Skin of body (tissue), 2 donors: ENCODE measurements around the gene GALNT5. TPM values are rescaled to one million over a fixed set of nuclear protein-coding genes. Genes with fewer than 3 reads are reported as not detected.
A peak's percentile ranks its signal among the peaks of the same experiment; 100 is the strongest.
"Not testable (repeated sequence)": the region's sequence is repeated elsewhere in the genome, so short reads cannot be mapped to it uniquely, and the experiment has no call there.

Experiments used
- DNase-seq: peaks from one replicate; lab custom pipeline; 2025; lab: John Stamatoyannopoulos, UW
- total RNA-seq: library from RNA; depleted of rRNA; stranded (reverse); fragments of >200 nt; gene quantifications from one replicate; pipeline ENCODE4 v1.2.3, GENCODE V29; 2014

Gene GALNT5
- total RNA-seq, 1 donor from 2014 or later: 8.3 TPM

DNA sequence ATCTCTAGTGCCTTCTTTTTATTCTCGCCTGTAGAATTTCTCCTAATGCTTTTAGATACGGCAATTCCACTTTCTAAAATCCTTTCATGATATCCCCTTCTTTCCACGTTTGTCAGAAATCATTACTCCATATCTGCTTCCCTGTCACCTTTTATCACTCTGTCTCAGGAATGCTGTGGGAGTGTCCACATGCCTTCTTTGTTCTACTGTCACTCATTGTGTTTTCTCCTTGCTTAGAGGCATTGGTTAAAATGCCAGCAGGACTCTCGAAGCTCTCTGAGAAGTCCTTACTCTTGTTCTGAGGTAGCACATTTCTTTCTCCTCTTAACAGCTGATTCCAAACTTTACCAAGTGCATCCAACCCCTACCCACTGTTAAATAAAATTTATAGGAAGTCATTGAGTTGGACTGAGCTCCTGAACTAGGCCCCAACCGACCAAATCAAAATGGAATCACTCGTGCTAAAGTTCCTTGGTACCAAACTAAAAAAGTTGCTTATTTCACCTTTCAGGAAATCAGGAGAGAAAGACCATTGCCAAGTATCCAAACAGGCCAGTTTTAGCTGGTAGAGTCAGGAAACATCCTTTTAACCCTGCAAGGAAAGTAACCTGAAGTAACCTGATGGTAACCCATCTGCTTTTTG is 10.6 kb upstream of the GALNT5 start:
- DNase-seq: no peak

DNA sequence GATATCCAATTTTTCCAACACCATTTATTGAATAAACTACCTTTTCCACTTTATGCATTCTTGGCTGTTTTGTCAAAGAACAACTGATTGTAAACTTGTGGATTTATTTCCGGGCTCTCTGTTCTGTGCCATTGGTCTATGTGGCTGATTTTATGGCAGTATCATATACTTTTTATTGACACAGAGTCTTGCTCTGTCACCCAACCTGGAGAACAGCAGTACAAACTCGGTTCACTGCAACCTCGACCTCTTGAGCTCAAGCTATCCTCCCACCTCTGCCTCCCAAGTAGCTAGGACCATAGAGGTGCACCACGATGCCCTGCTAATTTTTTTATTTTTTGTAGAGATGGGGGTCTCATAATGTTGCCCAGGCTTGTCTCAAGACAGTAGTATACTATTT is 6.7 kb upstream of the GALNT5 start:
- no peak for DNase-seq

DNA sequence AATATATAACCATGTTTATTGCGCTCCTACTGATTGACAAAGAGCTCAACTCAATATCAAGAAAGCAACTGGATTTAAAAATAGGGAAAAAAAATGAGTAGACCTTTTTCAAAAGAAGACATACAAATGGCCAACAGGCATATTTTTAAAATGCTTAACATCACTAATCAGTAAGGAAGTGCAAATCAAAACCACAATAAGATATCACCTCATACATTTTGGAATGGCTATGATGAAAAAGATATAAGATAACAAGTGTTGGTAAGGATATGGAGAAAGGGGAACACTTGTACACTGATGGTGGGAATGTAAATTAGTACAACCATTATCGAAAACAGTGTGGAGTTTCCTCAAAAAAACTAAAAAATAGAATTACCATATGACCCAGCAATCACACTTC is 5.6 kb upstream of the GALNT5 start:
- DNase-seq: no peak

DNA sequence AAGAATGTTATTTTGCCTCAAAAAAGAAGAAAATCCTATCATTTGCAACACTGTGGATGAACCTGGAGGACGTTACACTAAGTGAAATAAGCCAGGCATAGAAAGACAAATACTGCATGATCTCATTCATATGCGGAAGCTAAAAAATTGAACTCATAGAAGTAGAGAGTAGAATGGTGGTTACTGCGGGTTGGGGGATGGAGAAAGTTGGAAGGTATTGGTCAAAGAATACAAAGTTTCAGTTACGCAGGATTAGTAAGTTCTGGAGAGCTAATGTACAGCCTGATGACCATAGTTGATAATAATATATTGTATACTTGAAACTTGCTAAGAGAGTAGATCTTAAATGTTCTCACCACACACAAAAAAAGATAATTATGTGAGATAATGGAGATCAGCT is 5.0 kb upstream of the GALNT5 start:
- no peak for DNase-seq

DNA sequence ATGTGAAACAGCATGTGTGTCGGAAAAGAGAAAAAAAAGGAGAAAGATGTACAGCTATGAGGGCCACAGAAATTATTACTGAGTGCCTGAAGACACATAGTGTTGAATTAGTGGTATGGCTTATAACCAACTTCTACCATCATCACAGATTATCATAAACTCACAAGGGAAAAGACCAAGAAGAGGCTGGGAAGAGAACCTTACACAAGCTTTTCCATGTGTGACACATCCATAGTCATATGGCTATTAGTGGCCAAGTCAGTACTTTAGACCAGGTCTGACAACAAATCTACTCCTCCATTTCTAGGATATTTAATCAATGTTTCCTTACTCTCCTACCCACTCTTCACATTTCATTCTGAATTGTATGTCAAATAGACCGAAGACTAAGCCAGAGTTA is 3.5 kb upstream of the GALNT5 start:
- DNase-seq: no peak

DNA sequence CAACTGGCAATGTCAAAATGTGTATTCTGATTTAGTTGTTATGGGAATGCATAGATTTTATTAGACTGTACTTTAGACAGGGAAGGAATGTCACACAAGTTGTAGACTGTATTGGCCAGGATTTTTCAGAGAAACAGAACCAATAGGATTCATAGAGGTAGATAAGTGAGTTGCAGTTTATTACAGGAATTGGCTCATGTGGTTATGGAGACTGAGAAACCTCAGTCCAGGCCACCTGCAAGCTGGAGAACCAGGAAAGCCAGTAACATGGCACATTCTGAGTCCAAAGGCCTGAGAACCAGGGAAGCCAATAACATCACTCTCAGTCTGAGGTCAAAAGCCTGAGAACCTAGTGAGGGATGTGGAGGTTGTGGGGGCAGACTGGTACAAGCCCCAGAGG is 1.8 kb upstream of the GALNT5 start:
- DNase-seq: no peak

DNA sequence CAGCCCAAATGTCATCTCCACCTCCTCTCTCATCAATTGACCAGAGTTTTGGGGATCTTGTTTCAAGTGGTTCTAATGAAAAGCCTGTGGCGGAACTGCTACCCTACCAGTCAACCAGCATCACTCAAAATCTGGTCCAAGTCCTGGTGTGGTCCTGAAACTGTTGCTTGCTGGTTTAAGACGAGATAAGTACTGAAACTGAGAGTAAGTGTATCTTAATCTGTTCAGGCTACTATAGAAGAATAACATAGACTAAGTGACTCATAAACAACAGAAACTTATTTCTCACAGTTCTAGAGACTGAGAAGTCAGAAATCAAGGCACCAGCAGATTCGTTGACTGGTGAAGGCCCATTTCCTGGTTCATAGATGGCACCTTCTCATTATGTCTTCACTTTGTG is 879 bp upstream of the GALNT5 start:
- no peak for DNase-seq

DNA sequence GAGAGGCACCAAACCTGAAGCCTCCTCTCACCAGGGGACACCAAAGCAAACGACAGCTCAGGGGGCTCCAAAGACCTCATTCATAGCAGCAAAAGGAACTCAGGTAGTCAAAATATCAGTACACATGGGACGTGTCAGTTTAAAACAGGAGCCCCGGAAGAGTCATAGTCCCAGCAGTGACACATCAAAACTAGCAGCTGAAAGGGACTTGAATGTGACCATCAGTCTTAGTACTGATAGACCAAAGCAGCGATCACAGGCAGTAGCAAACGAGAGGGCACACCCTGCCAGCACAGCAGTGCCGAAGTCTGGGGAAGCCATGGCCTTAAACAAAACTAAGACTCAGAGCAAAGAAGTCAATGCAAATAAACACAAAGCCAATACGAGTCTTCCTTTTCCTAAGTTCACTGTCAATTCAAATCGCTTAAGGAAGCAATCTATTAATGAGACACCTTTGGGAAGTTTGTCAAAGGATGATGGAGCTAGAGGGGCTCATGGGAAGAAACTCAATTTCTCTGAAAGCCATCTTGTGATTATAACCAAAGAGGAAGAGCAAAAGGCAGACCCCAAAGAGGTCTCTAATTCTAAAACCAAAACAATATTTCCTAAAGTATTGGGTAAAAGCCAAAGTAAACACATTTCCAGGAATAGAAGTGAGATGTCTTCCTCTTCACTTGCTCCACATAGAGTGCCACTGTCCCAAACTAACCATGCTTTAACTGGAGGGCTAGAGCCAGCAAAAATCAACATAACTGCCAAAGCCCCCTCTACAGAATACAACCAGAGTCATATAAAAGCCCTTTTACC is 1.2 kb downstream of the GALNT5 start:
- DNase-seq: no peak

DNA sequence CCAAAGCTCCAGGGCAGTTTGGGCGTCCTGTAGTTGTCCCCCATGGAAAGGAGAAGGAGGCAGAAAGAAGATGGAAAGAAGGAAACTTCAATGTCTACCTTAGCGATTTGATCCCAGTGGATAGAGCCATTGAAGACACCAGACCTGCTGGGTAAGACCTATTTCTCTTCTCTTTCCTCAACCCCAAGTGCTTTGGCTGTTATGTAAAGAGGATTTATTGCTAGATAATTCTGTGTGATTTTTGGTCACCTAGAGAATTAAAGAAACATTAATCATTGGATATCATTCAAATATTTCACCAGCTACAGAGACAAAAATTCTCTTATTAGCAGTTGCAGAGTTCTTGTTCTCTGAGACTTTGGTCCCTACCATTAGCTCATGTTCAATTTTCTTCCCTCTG is 1.9 kb downstream of the GALNT5 start:
- DNase-seq: no peak

DNA sequence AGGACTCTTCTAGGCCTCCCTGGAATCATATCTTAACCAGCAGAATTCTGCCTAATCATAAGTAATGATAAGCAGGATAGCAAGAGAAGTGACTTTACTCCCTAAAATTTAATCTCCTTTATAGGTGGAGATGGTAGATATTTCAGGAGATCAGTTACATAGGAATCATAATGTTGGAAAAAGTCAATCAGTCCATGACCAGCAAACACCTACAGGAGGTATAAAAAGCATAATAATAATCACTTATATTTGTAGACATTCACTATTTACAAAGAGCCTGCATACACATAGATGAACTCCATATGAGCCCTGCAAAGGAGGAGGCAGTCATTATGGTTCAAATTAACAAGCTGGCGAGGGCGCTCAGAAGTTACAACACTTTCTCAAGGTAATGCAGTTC is 2.5 kb downstream of the GALNT5 start:
- no peak for DNase-seq

DNA sequence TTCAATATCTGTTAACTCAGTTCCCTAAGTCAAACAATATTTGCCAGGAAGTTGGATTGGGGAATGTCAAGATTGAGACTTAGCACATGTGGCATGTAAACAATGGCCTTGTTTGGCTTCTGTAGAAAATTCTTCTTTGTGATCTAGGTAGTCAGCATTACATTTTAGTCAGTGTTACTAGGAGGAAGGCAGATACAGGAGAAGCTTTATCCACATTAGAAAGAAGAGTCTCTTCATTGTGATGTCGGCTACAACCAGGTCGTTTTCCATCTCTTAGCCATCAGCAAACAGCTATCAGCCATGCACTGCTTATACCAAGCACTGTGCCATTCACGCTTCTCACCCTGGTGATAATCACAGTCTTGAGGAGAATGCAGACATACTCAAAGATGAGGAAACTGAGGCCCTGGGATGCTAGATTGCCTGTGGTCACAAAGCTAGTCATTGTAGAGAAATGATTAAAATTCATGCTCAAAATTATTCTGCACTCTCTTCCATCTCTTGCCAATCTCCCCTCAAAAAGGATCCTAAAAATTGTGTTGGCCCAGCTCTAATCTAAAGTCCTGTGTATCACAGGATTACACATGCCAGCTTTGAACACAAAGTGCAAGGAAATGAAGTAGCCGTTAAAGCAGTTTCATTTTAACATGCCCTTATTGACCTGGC is 3.2 kb downstream of the GALNT5 start:
- no peak for DNase-seq

DNA sequence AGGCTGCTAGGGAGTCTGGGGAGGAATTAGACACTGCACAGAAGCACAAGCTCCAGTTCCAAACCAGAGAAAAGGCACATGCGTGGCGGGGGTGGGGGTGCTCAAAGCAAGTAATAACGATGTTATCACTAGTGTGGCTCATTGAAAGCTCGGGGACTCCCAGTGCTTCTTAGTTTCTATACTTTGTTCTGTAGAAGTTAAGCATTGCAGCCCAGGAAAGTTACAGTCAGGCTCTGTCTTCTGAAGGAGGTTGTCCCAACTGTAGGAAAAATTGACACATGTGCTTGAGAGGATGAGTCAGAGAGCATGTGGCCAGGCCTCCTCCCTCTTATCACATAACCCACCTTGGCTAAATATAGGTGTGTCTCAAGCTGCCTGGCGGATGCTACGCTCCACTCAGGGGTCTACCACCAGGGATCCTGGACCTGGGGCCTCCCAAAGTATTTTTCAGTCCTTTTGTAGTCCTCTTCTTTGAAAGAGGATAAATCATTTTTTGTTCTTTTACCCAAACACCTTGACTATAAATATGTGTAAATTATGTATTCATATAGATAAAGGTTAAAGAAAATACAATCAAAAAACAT is 3.8 kb downstream of the GALNT5 start:
- peak; percentile 20 for DNase-seq

DNA sequence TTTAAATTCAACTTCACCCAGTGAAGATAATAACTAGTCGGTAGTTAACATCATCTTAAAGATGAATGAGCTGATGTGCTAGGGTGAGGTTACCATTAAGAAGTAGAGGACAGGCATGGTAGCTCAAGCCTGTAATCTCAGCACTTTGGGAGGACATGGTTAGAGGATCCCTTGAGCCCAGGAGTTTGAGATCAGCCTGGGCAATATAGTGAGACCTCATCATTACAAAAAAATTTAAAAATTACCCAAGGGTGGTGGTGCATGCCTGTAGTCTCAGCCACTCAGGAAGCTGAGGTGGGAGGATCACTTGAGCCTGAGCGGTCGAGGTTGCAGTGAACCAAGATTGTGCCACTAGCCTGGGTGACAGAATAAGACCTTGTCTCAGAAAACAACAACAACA is 4.7 kb downstream of the GALNT5 start:
- DNase-seq: no peak

DNA sequence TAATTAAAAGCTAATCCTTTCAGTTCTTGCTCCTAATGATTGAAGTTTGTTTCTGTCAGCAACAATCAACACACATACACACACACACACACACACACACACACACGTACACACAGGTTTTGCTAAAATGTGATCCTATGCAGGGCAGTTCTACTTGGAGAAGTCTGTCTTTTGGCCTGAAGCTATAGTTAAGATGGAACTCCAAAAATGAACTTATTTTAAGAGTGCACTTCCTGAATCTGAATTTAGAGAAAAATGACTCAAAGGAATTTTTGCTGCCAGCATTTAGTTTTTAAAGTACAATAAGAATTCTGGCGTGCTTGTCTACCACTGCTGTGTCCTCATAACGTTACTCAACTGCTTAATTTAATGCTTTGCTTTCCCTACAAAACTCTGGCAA is 6.6 kb downstream of the GALNT5 start:
- peak; percentile 15 for DNase-seq

DNA sequence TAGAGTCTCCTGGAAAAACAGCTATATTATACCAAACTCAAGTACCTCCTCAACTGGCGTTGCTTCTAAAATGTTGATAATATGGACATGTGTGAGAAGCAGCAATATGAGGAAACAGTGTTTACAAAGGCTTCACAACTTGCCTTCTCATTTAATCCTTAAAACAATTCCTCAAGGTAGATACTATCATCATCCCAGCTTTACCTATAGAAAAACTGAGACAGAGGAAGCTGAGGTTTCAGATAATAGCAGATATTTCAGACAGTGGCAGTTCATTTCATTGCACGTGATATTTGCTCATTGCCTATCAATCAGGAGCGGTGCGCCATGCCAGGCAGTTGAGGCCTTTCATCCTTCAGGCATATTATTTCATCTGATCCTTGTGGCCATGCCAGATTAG is 8.3 kb downstream of the GALNT5 start:
- no peak for DNase-seq

DNA sequence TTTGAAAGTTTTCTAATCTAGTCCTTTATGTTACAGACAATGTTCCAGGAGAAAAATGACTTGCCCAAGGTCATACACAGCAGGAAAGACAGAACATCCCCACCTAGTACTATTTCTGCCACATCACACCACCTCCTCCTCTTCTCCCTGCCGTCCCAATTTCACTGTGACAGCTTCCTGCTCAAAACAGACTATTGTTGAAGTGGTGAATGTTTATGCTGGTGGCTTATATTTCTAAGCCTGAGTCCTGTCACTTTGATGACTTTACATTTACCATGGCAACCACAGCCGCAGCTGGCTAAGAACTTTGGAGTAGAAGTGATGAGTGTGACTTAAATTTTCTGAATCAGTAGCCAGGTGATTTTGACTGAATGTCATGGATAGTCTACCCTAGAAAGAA is 10.0 kb downstream of the GALNT5 start:
- DNase-seq: no peak

DNA sequence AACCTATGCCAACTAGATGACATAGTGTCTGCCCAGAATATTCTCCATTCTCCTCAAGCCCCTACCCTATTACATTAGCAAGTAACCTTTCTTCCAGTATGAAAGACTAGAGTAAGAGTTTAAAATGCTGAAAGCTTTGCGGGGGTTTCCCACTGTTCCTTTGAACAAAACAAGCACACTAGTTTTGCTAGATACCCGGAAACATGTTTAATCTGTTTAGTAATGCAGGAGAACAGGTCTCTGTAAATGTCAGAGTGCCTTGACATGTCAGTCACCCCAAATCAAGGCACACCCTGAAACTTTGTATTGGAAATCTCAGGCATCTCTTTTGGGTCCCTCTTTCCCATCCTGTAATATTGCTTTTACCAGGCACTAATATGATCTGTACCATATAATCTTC is 11.6 kb downstream of the GALNT5 start:
- no peak for DNase-seq

DNA sequence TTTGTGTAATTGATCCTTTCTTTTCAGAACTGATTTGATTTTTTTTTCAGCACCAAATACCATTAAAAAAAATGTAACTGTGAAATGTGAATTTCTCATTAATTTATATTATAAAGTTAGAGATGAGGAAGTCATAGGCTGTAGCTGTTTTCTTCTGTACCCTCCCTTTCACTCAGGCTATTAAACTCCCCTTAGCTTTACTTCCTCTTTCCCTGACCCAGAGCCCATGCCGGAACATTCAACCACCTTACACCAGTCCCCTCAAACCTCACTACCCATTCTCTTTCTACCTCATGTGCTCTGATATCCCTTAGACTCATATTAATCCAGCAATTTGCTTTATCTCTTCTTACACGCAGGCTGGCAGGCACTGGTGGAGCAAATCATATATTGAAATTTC is 12.4 kb downstream of the GALNT5 start:
- DNase-seq: no peak

DNA sequence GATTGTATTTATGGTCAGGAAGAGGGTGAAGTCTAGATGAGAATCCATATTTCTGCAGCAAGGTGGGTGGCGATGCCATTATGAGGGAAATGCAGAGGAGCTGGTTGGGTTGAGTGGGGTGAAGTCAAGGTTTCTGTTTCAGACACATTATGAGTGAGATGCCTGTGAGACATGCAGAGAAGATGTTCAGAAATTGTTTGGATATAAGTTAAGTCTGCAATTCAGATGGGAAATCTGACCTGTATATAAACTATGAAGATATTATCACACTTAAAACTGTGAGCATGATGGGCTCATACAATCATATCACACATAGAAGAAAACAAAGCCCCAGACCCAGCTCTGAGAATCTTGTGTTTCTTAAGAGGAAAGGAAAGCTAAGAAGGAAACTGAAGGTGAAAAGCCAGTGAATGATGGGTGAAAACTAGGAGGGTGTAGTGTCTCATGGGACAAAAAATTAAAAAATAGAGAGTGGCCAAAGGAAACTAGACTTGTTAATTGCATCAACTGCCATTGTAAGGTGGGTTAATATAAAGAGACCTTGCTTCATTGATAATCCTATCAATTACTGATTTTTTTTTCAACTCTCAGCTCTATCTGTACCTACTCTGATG is 14.2 kb downstream of the GALNT5 start:
- no peak for DNase-seq

DNA sequence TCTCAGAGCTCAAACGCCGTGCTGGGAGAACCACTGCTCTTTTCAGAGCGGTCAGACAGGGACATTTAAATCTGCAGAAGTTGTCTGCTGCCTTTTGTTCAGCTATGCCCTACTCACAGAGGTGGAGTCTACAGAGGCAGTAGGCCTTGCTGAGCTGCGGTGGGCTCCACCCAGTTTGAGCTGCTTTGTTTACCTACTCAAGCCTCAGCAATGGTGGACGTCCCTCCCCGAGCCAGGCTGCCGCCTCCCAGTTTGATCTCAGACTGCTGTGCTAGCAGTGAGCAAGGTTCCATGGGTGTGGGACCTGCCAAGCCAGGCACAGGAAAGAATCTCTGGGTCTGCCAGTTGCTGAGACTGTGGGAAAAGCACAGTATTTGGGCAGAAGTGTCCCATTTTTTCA is 21.8 kb downstream of the GALNT5 start:
- DNase-seq: not testable (repeated sequence)

DNA sequence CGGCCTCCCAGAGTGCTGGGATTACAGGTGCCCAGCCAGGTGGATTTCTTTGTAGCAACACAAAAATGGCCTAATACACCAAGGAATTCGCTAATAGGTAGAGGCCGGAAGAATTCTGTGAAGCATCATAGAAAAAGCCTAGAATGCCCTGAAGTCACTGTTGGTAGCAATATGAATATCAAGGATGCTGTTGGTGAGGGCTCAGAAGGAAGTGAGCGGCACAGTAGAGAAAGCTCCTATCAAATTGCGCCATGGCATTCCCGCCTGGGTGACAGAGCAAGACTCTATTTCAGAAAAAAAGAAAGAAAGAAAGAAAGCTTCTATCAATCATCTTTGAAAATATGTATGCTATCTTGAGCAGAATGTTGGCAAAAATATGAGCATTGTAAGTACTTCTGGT is 23.8 kb downstream of the GALNT5 start:
- DNase-seq: no peak

DNA sequence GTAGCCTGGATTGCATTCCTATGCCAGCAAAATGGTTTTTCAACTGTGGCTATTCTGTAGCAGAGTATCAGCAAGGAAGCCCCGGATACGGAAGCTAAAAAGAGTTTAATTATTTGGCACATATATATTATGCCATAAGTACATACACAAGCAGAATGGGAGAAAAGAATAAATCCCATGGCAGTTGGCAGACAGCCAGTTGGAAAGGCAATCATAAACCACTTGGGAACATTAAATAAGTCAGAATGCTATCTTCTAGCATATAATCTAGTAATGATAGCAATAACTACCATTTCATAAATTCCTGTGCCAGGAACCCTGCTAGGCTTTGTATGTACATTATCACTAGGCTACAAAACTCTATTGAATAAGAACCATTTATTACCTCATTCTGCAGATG is 26.0 kb downstream of the GALNT5 start:
- DNase-seq: no peak
